H1 (cell line): ENCODE measurements around the gene USP37. TPM values are rescaled to one million over a fixed set of nuclear protein-coding genes. Genes with fewer than 3 reads are reported as not detected.
A peak's percentile ranks its signal among the peaks of the same experiment; 100 is the strongest.

ENCODE experiments used
- CTCF ChIA-PET: fragments of 300-600 bp; sonication (Branson Sonifier 250); formaldehyde crosslinking; loops from one replicate; lab custom pipeline; 2021; ENCODE audit not compliant: partially characterized antibody; lab: Charles Lee
- POLR2A ChIA-PET: fragments of 300-600 bp; sonication (Branson Sonifier 250); formaldehyde crosslinking; loops from one replicate; lab custom pipeline; 2021; ENCODE audit warnings: inconsistent platforms; ENCODE audit not compliant: partially characterized antibody; lab: Charles Lee
- DNase-seq, 2 experiments: peaks; one replicate each; pipeline versions ENCODE4 v3.0.0 to v3.0.0-alpha.2; 2010 to 2022; ENCODE audit warnings: low spot score in 2 of 2, low read depth in 1 of 2, mixed read lengths in 1 of 2
- FAIRE-seq: peaks from 2 replicates; lab custom pipeline; 2011; peaks lifted over from hg19 to GRCh38; lab: Jason Lieb, UNC
- H2AFZ ChIP-seq: 2 replicates; pipeline ENCODE4 v1.8.1; 2012; ENCODE audit warnings: low read length, inconsistent platforms
- H2AK5ac ChIP-seq: 2 replicates; pipeline ENCODE4 v1.6.1; 2013; ENCODE audit warnings: low read depth, low read length
- H2BK120ac ChIP-seq: replicated peaks from 2 replicates; pipeline ENCODE3; 2013; ENCODE audit warnings: low read depth, low read length, inconsistent platforms
- H2BK12ac ChIP-seq: 2 replicates; pipeline ENCODE4 v1.6.1; 2013; ENCODE audit warnings: low read depth, low read length
- H2BK15ac ChIP-seq: 2 replicates; pipeline ENCODE4 v1.6.1; 2013; ENCODE audit warnings: low read length
- H2BK20ac ChIP-seq: 2 replicates; pipeline ENCODE4 v1.6.1; 2013; ENCODE audit warnings: low read length
- H2BK5ac ChIP-seq: 2 replicates; pipeline ENCODE4 v1.6.1; 2013; ENCODE audit warnings: low read depth, low read length
- H3K14ac ChIP-seq: 2 replicates; pipeline ENCODE4 v1.6.1; 2013; ENCODE audit warnings: inconsistent platforms; ENCODE audit not compliant: insufficient read length
- H3K18ac ChIP-seq: 2 replicates; pipeline ENCODE4 v1.6.1; 2013; ENCODE audit warnings: low read length; ENCODE audit errors: extremely low read depth
- H3K23ac ChIP-seq: 2 replicates; pipeline ENCODE4 v1.6.1; 2013; ENCODE audit warnings: inconsistent platforms; ENCODE audit not compliant: insufficient read length
- H3K23me2 ChIP-seq: 2 replicates; pipeline ENCODE4 v1.6.1; 2013; ENCODE audit warnings: low read depth, low read length
- H3K27ac ChIP-seq: 2 replicates; pipeline ENCODE4 v1.6.1; 2011; ENCODE audit warnings: low read depth, low read length, inconsistent platforms
- H3K27me3 ChIP-seq, 4 experiments: replicated peaks in 1 of 4; 1 replicate in 1 of 4; 2 replicates in 3 of 4; pipeline versions ENCODE4 v1.6.1 to v1.8.1; 2011 to 2013; ENCODE audit warnings: low read length in 3 of 4, mild to moderate bottlenecking in 3 of 4, inconsistent platforms in 2 of 4, mixed read lengths in 2 of 4, moderate library complexity in 1 of 4; ENCODE audit not compliant: control insufficient read depth in 3 of 4, insufficient read depth in 3 of 4; ENCODE audit errors: extremely low read depth in 1 of 4
- H3K36me3 ChIP-seq, 4 experiments: 2 replicates each; pipeline versions ENCODE4 v1.6.1 to v1.8.1; 2011 to 2013; ENCODE audit warnings: mild to moderate bottlenecking in 4 of 4, low read length in 3 of 4, moderate library complexity in 2 of 4, control low read depth in 1 of 4, inconsistent platforms in 1 of 4; ENCODE audit not compliant: insufficient read depth in 4 of 4, control insufficient read depth in 2 of 4
- H3K4ac ChIP-seq: replicated peaks from 2 replicates; pipeline ENCODE3; 2013; ENCODE audit warnings: low read length, low read depth, mixed read lengths, inconsistent platforms; ENCODE audit not compliant: insufficient read length
- H3K4me1 ChIP-seq, 4 experiments: replicated peaks in 1 of 4; 1 replicate in 1 of 4; 2 replicates in 3 of 4; pipeline versions ENCODE4 v1.6.1 to v1.8.1; 2011 to 2013; ENCODE audit warnings: low read length in 3 of 4, inconsistent platforms in 2 of 4, mixed read lengths in 1 of 4; ENCODE audit not compliant: insufficient read depth in 4 of 4, control insufficient read depth in 3 of 4
- H3K4me2 ChIP-seq, 2 experiments: 2 replicates each; pipeline versions ENCODE4 v1.6.1 to v1.8.1; 2011 to 2013; ENCODE audit warnings: low read depth in 2 of 2, low read length in 2 of 2, control low read depth in 1 of 2, inconsistent platforms in 1 of 2, mild to moderate bottlenecking in 1 of 2; ENCODE audit not compliant: insufficient read depth in 1 of 2
- H3K4me3 ChIP-seq, 4 experiments: fragments of 200-600, 300-600 bp in 1 of 4; sonication (generic), shearing (Covaris generic), sonication (Bioruptor Twin) in 1 of 4; 2 replicates each; pipeline versions ENCODE4 v1.5.1 to v1.8.1; 2011 to 2016; ENCODE audit warnings: low read length in 4 of 4, low read depth in 3 of 4, control low read depth in 2 of 4, inconsistent platforms in 2 of 4, mild to moderate bottlenecking in 2 of 4, mixed read lengths in 1 of 4, moderate library complexity in 1 of 4; ENCODE audit not compliant: insufficient read depth in 2 of 4; ENCODE audit errors: extremely low read depth in 1 of 4
- H3K56ac ChIP-seq: replicated peaks from 2 replicates; pipeline ENCODE3; 2013; ENCODE audit warnings: low read depth, mild to moderate bottlenecking, mixed read lengths, low read length, inconsistent platforms; ENCODE audit not compliant: insufficient read length
- H3K79me1 ChIP-seq: 2 replicates; pipeline ENCODE4 v1.6.1; 2013; ENCODE audit warnings: low read depth, low read length, control low read depth
- H3K79me2 ChIP-seq, 2 experiments: 2 replicates each; pipeline versions ENCODE4 v1.6.1 to v1.8.1; 2012 to 2013; ENCODE audit warnings: low read length in 2 of 2, mild to moderate bottlenecking in 2 of 2, inconsistent platforms in 1 of 2; ENCODE audit not compliant: insufficient read depth in 2 of 2, control insufficient read depth in 1 of 2
- H3K9ac ChIP-seq, 4 experiments: replicated peaks in 1 of 4; 1 replicate in 1 of 4; 2 replicates in 3 of 4; pipeline versions ENCODE4 v1.6.1 to v1.8.1; 2011 to 2013; ENCODE audit warnings: low read depth in 3 of 4, low read length in 3 of 4, control low read depth in 2 of 4, mild to moderate bottlenecking in 2 of 4, moderate library complexity in 2 of 4, inconsistent platforms in 1 of 4; ENCODE audit errors: extremely low read depth in 1 of 4
- H3K9me3 ChIP-seq, 2 experiments: 2 replicates each; pipeline versions ENCODE4 v1.6.1 to v1.8.1; 2012 to 2013; ENCODE audit warnings: mild to moderate bottlenecking in 2 of 2, moderate library complexity in 2 of 2, control low read depth in 1 of 2, inconsistent platforms in 1 of 2, low read depth in 1 of 2, low read length in 1 of 2, mixed read lengths in 1 of 2; ENCODE audit not compliant: insufficient read depth in 2 of 2
- H4K20me1 ChIP-seq, 2 experiments: replicated peaks in 1 of 2; 2 replicates each; pipeline versions ENCODE3 to v1.8.1; 2011 to 2013; ENCODE audit warnings: inconsistent platforms in 2 of 2, low read length in 2 of 2, mild to moderate bottlenecking in 1 of 2; ENCODE audit not compliant: insufficient read depth in 2 of 2, control insufficient read depth in 1 of 2
- H4K5ac ChIP-seq: 2 replicates; pipeline ENCODE4 v1.6.1; 2013; ENCODE audit warnings: low read length, low read depth, mixed read lengths, inconsistent platforms; ENCODE audit not compliant: insufficient read length
- H4K8ac ChIP-seq: 2 replicates; pipeline ENCODE4 v1.8.0; 2013; ENCODE audit warnings: mild to moderate bottlenecking, moderate library complexity, low read length, inconsistent platforms; ENCODE audit not compliant: insufficient read depth; ENCODE audit errors: extremely low read depth
- H4K91ac ChIP-seq: replicated peaks from 2 replicates; pipeline ENCODE3; 2013; ENCODE audit warnings: low read length, mixed read lengths, inconsistent platforms; ENCODE audit not compliant: insufficient read length
- CHD1 ChIP-seq: IDR thresholded peaks from 2 replicates; pipeline ENCODE4 v1.6.1; 2012; ENCODE audit warnings: low read depth, low read length, improper control_type of control experiment
- HDAC6 ChIP-seq: IDR thresholded peaks from one replicate; pipeline ENCODE4 v1.7.1; 2012; ENCODE audit warnings: low read depth, mild to moderate bottlenecking, inconsistent platforms, low read length, moderate library complexity
- NANOG ChIP-seq: IDR thresholded peaks from 2 replicates; pipeline ENCODE4 v1.6.1; 2011; ENCODE audit warnings: low read length, low read depth, mild to moderate bottlenecking, inconsistent platforms; ENCODE audit not compliant: insufficient read depth, poor library complexity, severe bottlenecking
- RAD21 ChIP-seq, 2 experiments: IDR thresholded peaks in 1 of 2; conservative IDR thresholded peaks in 1 of 2; 2 replicates each; pipeline ENCODE4 v1.6.1; 2011; ENCODE audit warnings: low read depth in 2 of 2, low read length in 2 of 2, improper control_type of control experiment in 1 of 2, inconsistent platforms in 1 of 2, mild to moderate bottlenecking in 1 of 2, moderate library complexity in 1 of 2
- SIX5 ChIP-seq: IDR thresholded peaks from 2 replicates; pipeline ENCODE4 v1.6.1; 2011; ENCODE audit warnings: mild to moderate bottlenecking, low read depth, low read length
- TAF1 ChIP-seq: IDR thresholded peaks from 2 replicates; pipeline ENCODE4 v1.6.1; 2011; ENCODE audit warnings: mild to moderate bottlenecking, low read depth, low read length
- TAF7 ChIP-seq: optimal IDR thresholded peaks from 2 replicates; pipeline ENCODE3; 2011; ENCODE audit warnings: low read depth, mild to moderate bottlenecking, inconsistent platforms, low read length, moderate library complexity, borderline replicate concordance
- USF2 ChIP-seq: IDR thresholded peaks from 2 replicates; pipeline ENCODE4 v1.6.1; 2011; ENCODE audit warnings: low read length, improper control_type of control experiment
- WGBS, 2 experiments: shearing (Covaris generic) in 1 of 2; methylation state at CpG; one replicate each; pipeline versions ENCODE4 v1.1.6 to v1.1.7; 2013 to 2015; ENCODE audit warnings: low lambda C conversion rate in 2 of 2, mixed read lengths in 2 of 2, inconsistent platforms in 1 of 2, low coverage in 1 of 2, missing lambda C conversion rate in 1 of 2; ENCODE audit not compliant: insufficient replicate concordance in 2 of 2, insufficient coverage in 1 of 2, insufficient read length in 1 of 2; ENCODE audit errors: extremely low coverage in 1 of 2, missing lambda C conversion rate in 1 of 2; 5-methylcytosine and 5-hydroxymethylcytosine counted together
- polyA plus RNA-seq, 7 experiments: library from polyadenylated mRNA; depleted of rRNA in 3 of 7; stranded (reverse) in 5 of 7; unstranded in 2 of 7; fragments of >200 nt in 5 of 7; fragments of 200-250 nt in 2 of 7; gene quantifications; 1 replicate in 5 of 7; 2 replicates in 1 of 7; 4 replicates in 1 of 7; pipeline versions ENCODE4 v1.2.1 to v1.2.3, GENCODE V29; 2011 to 2013; ENCODE audit warnings: missing spikeins in 2 of 7, mixed read lengths in 2 of 7
- total RNA-seq: library from RNA; stranded (reverse); fragmentation: NEBNext Ultra II Directional; extraction: Animal tissue kit (Norgen Biotek cat#: 25700); gene quantifications from 2 replicates; pipeline ENCODE4 v1.2.1, GENCODE V29; 2021

The USP37 gene
- total and polyA plus RNA-seq, 2 of the 8 experiments (the other 6 are each of a cell fraction or from before 2014, with no cell fraction given), result 3.8 to 29.1 TPM

GRCh38 chr2:218419630-218420216 is 148.4 kb downstream of the USP37 start:
- no peaks in the 10 kb centered on the region; the same call in 1 of the 2 replicates for H3K79me1 ChIP-seq
- no peak overlapping the region for H3K4me2 ChIP-seq
- ChIA-PET CTCF (interaction anchor here (1.0 kb wide), 1 partner anchor 8 kb away, joined by 3 read pairs; no protein-coding TSS in a partner anchor), POLR2A (interaction anchor here (1.0 to 1.8 kb wide), 2 partner anchors 8 to 13 kb away, joined by 4 to 7 read pairs; no protein-coding TSS in a partner anchor)
- 94% methylated on average over 7 of the region's 7 CpGs; no CpG with 5 or more reads in 1 of the 2 experiments for WGBS, 2 experiments
- no peak overlapping the region for H3K27ac ChIP-seq
- FAIRE-seq, result no peak
- no peak overlapping the region for H3K14ac ChIP-seq
- H4K20me1 ChIP-seq, result no peaks in the 10 kb centered on the region
- no peak overlapping the region for H2AK5ac ChIP-seq
- no peaks in the 10 kb centered on the region for H3K79me2 ChIP-seq
- no peak overlapping the region for H4K5ac ChIP-seq
- no peak overlapping the region for H2BK20ac ChIP-seq
- no peak overlapping the region; a peak in 1 of 7 replicates for H3K9ac ChIP-seq
- peaks cover 0 to 10% (median 2%) of the 10 kb centered on the region in 4 experiments; a peak in 2 of 7 replicates for H3K4me1 ChIP-seq
- no peak overlapping the region for H3K18ac ChIP-seq
- H2AFZ ChIP-seq, result no peak overlapping the region; the same call in 1 of the 2 replicates
- H2BK12ac ChIP-seq, result no peak overlapping the region
- no peak overlapping the region for H3K4me3 ChIP-seq
- H3K23ac ChIP-seq, result no peak overlapping the region
- no peaks in the 10 kb centered on the region for H3K36me3 ChIP-seq
- H2BK5ac ChIP-seq, result no peak overlapping the region
- H2BK120ac ChIP-seq, result no peak overlapping the region
- H3K27me3 ChIP-seq, result no peaks in the 10 kb centered on the region
- no peak overlapping the region for H3K56ac ChIP-seq
- no peaks in the 10 kb centered on the region for H3K23me2 ChIP-seq
- no peak for DNase-seq
- H3K9me3 ChIP-seq, result no peaks in the 10 kb centered on the region
- H4K91ac ChIP-seq, result peak overlapping the region; percentile 34
- H4K8ac ChIP-seq, result 0 out of 2 replicates have a peak overlapping the region, but pooled peaks have one; percentile 20
- no peak overlapping the region; the same call in 1 of the 2 replicates for H2BK15ac ChIP-seq
- H3K4ac ChIP-seq, result peak overlapping the region; percentile 13
- no peak for TF ChIP-seq SIX5
- no peak for TF ChIP-seq HDAC6
- no peak for TF ChIP-seq RAD21 (IDR thresholded peaks at IDR 0.05 in 1 of 2, conservative IDR thresholded peaks at IDR 0.05 in 1 of 2; ENCODE audit: low read depth in 2 of 2, low read length in 2 of 2)
- TF ChIP-seq USF2, result no peak
- no peak for TF ChIP-seq CHD1
- TF ChIP-seq TAF1, result no peak
- TF ChIP-seq NANOG, result no peak
- TF ChIP-seq TAF7, result no peak
